Measurements from ENCODE around the gene CLSTN2. TPM values are rescaled to one million over a fixed set of nuclear protein-coding genes. Genes with fewer than 3 reads are reported as not detected.

The CLSTN2 gene
- polyA plus RNA-seq, 3 donors = not detected

GRCh38 chr3:140316868-140317400 lies 381.9 kb downstream of the CLSTN2 start:
- no peaks in the 10 kb centered on the region for H3K79me2 ChIP-seq (ENCODE audit: insufficient read depth, low read length)
- intact Hi-C loops (cut with micrococcal nuclease) = no loop called here
- H3K36me3 ChIP-seq (replicated peaks in 1 of 2; ENCODE audit: control insufficient read depth in 1 of 2, insufficient read depth in 2 of 2, low read length in 2 of 2) = no peaks in the 10 kb centered on the region
- Mint-ChIP-seq H3K4me3 (no peak overlapping the region), H3K9me3 (no peaks in the 10 kb centered on the region), H3K36me3 (no peaks in the 10 kb centered on the region), H3K27ac (no peak overlapping the region), H3K27me3 (ENCODE audit: low read depth in 3 of 3) (peaks cover 3 to 4% (median 3%) of the 10 kb centered on the region in 3 donors), H3K4me1 (no peaks in the 10 kb centered on the region)
- no peak for TF ChIP-seq CTCF (IDR thresholded peaks at IDR 0.05)
- no peak overlapping the region for H3K4me2 ChIP-seq (replicated peaks; ENCODE audit: extremely low read depth, low read length, poor library complexity, severe bottlenecking)
- no peaks in the 10 kb centered on the region for H4K20me1 ChIP-seq (ENCODE audit: insufficient read depth, low read length)
- WGBS (ENCODE audit: insufficient coverage) = 80% methylated on average over 2 of the region's 2 CpGs
- H3K9me3 ChIP-seq (replicated peaks in 1 of 2; ENCODE audit: control insufficient read depth in 1 of 2, insufficient read depth in 1 of 2, low read length in 2 of 2) = no peaks in the 10 kb centered on the region
- H3K4me3 ChIP-seq (replicated peaks in 1 of 3; ENCODE audit: low read depth in 2 of 3, low read length in 3 of 3) = no peak overlapping the region
- H3K27ac ChIP-seq (ENCODE audit: low read depth in 1 of 2, low read length in 2 of 2) = no peak overlapping the region
- H2AFZ ChIP-seq (ENCODE audit: insufficient read depth, low read depth, low read length, poor library complexity, severe bottlenecking) = no peak overlapping the region
- no peak for DNase-seq
- no peaks in the 10 kb centered on the region for H3K4me1 ChIP-seq (ENCODE audit: control insufficient read depth in 1 of 2, insufficient read depth in 2 of 2, low read length in 2 of 2)
- no peak overlapping the region for H3K9ac ChIP-seq (ENCODE audit: insufficient read depth, low read length, poor library complexity, severe bottlenecking)
- no peaks in the 10 kb centered on the region for H3K27me3 ChIP-seq (ENCODE audit: control insufficient read depth in 2 of 2, insufficient read depth in 2 of 2, low read length in 2 of 2)

- Histone ChIP-seq H4K20me1 (ENCODE audit: insufficient read depth, low read length) (no peaks in the 10 kb centered on the region), H3K4me3 (replicated peaks in 1 of 3; ENCODE audit: low read depth in 2 of 3, low read length in 3 of 3) (no peak overlapping the region), H2AFZ (ENCODE audit: insufficient read depth, low read depth, low read length, poor library complexity, severe bottlenecking) (no peak overlapping the region), H3K4me1 (ENCODE audit: control insufficient read depth in 1 of 2, insufficient read depth in 2 of 2, low read length in 2 of 2) (no peaks in the 10 kb centered on the region), H3K79me2 (ENCODE audit: insufficient read depth, low read length) (no peaks in the 10 kb centered on the region), H3K4me2 (replicated peaks; ENCODE audit: extremely low read depth, low read length, poor library complexity, severe bottlenecking) (no peak overlapping the region), H3K36me3 (replicated peaks in 1 of 2; ENCODE audit: control insufficient read depth in 1 of 2, insufficient read depth in 2 of 2, low read length in 2 of 2) (no peaks in the 10 kb centered on the region), H3K9me3 (replicated peaks in 1 of 2; ENCODE audit: control insufficient read depth in 1 of 2, insufficient read depth in 1 of 2, low read length in 2 of 2) (no peaks in the 10 kb centered on the region), H3K27ac (ENCODE audit: low read depth in 1 of 2, low read length in 2 of 2) (no peak overlapping the region), H3K9ac (ENCODE audit: insufficient read depth, low read length, poor library complexity, severe bottlenecking) (no peak overlapping the region), H3K27me3 (ENCODE audit: control insufficient read depth in 2 of 2, insufficient read depth in 2 of 2, low read length in 2 of 2) (no peaks in the 10 kb centered on the region)
- Mint-ChIP-seq H3K36me3 (no peaks in the 10 kb centered on the region), H3K9me3 (no peaks in the 10 kb centered on the region), H3K4me1 (no peaks in the 10 kb centered on the region), H3K27me3 (ENCODE audit: low read depth in 3 of 3) (peaks cover 3 to 4% (median 3%) of the 10 kb centered on the region in 3 donors), H3K27ac (no peak overlapping the region), H3K4me3 (no peak overlapping the region)
- DNase-seq = no peak
- no peak for TF ChIP-seq CTCF (IDR thresholded peaks at IDR 0.05)
- intact Hi-C loops (cut with micrococcal nuclease) = no loop called here
- WGBS (ENCODE audit: insufficient coverage) = 64% methylated on average over 2 of the region's 2 CpGs
Observed at GRCh38 chr3:140319739-140320138, 384.8 kb downstream of the CLSTN2 start.
